ENCODE results near the gene TMEM87B.
A peak's percentile ranks its signal among the peaks of the same experiment; 100 is the strongest.

TMEM87B gene

GRCh38 chr2:112149194-112149593 is 94.1 kb downstream of the TMEM87B start:
- no peak overlapping the region for H3K27ac Mint-ChIP-seq
- peaks cover 9% of the 10 kb centered on the region for H3K27me3 Mint-ChIP-seq
- H3K9me3 Mint-ChIP-seq, result no peaks in the 10 kb centered on the region
- H3K36me3 Mint-ChIP-seq (ENCODE audit: low read depth), result no peaks in the 10 kb centered on the region
- intact Hi-C loops (cut with micrococcal nuclease), result no loop called here
- H3K4me1 Mint-ChIP-seq (ENCODE audit: low read depth), result no peaks in the 10 kb centered on the region
- no peak overlapping the region for H3K4me3 Mint-ChIP-seq

GRCh38 chr2:112149866-112150435 is 94.9 kb downstream of the TMEM87B start:
- Mint-ChIP-seq H3K27me3 (peaks cover 9% of the 10 kb centered on the region), H3K4me1 (ENCODE audit: low read depth) (peaks cover under 1% of the 10 kb centered on the region), H3K27ac (no peak overlapping the region), H3K4me3 (no peak overlapping the region), H3K36me3 (ENCODE audit: low read depth) (no peaks in the 10 kb centered on the region), H3K9me3 (no peaks in the 10 kb centered on the region)
- intact Hi-C loops (cut with micrococcal nuclease), result no loop called here

- intact Hi-C loops (cut with micrococcal nuclease), result no loop called here
- H3K27ac Mint-ChIP-seq, result no peak overlapping the region
- peaks cover 5% of the 10 kb centered on the region for H3K4me1 Mint-ChIP-seq (ENCODE audit: low read depth)
- peaks cover 9% of the 10 kb centered on the region for H3K27me3 Mint-ChIP-seq
- H3K9me3 Mint-ChIP-seq, result no peaks in the 10 kb centered on the region
- no peak overlapping the region for H3K4me3 Mint-ChIP-seq
- no peaks in the 10 kb centered on the region for H3K36me3 Mint-ChIP-seq (ENCODE audit: low read depth)
These were observed 95.4 kb downstream of the TMEM87B start for GRCh38 chr2:112150447-112150846.

- H3K27me3 Mint-ChIP-seq, result peaks cover 9% of the 10 kb centered on the region
- no peak overlapping the region for H3K4me3 Mint-ChIP-seq
- no peaks in the 10 kb centered on the region for H3K9me3 Mint-ChIP-seq
- no peak overlapping the region for H3K27ac Mint-ChIP-seq
- H3K4me1 Mint-ChIP-seq (ENCODE audit: low read depth), result peaks cover 9% of the 10 kb centered on the region
- intact Hi-C loops (cut with micrococcal nuclease), result no loop called here
- H3K36me3 Mint-ChIP-seq (ENCODE audit: low read depth), result no peaks in the 10 kb centered on the region
These were observed 95.8 kb downstream of the TMEM87B start for GRCh38 chr2:112150851-112151250.

- Mint-ChIP-seq H3K36me3 (ENCODE audit: low read depth) (no peaks in the 10 kb centered on the region), H3K9me3 (no peaks in the 10 kb centered on the region), H3K4me1 (ENCODE audit: low read depth) (peaks cover 13% of the 10 kb centered on the region), H3K4me3 (no peak overlapping the region), H3K27me3 (peaks cover 9% of the 10 kb centered on the region), H3K27ac (no peak overlapping the region)
- intact Hi-C loops (cut with micrococcal nuclease), result no loop called here
These were observed 96.2 kb downstream of the TMEM87B start for GRCh38 chr2:112151271-112151670.

- intact Hi-C loops (cut with micrococcal nuclease), result no loop called here
- no peaks in the 10 kb centered on the region for H3K36me3 Mint-ChIP-seq (ENCODE audit: low read depth)
- H3K4me3 Mint-ChIP-seq, result no peak overlapping the region
- H3K4me1 Mint-ChIP-seq (ENCODE audit: low read depth), result peaks cover 19% of the 10 kb centered on the region
- no peaks in the 10 kb centered on the region for H3K9me3 Mint-ChIP-seq
- no peak overlapping the region for H3K27ac Mint-ChIP-seq
- peaks cover 9% of the 10 kb centered on the region for H3K27me3 Mint-ChIP-seq
These were observed 96.8 kb downstream of the TMEM87B start for GRCh38 chr2:112151701-112152440.

- intact Hi-C loops (cut with micrococcal nuclease), result no loop called here
These were observed 97.6 kb downstream of the TMEM87B start for GRCh38 chr2:112152476-112153178.

GRCh38 chr2:112153179-112153490 is 98.1 kb downstream of the TMEM87B start:
- no peaks in the 10 kb centered on the region for H3K9me3 Mint-ChIP-seq
- no peaks in the 10 kb centered on the region for H3K36me3 Mint-ChIP-seq (ENCODE audit: low read depth)
- no peak overlapping the region for H3K4me3 Mint-ChIP-seq
- intact Hi-C loops (cut with micrococcal nuclease), result no loop called here
- H3K27ac Mint-ChIP-seq, result no peak overlapping the region
- peaks cover 27% of the 10 kb centered on the region for H3K4me1 Mint-ChIP-seq (ENCODE audit: low read depth)
- peaks cover under 1% of the 10 kb centered on the region for H3K27me3 Mint-ChIP-seq

More at GRCh38 chr2:112152476-112153178, 97.6 kb downstream of the TMEM87B start:
- peaks cover 4% of the 10 kb centered on the region for H3K27me3 Mint-ChIP-seq
- peaks cover 23% of the 10 kb centered on the region for H3K4me1 Mint-ChIP-seq (ENCODE audit: low read depth)
- H3K36me3 Mint-ChIP-seq (ENCODE audit: low read depth), result no peaks in the 10 kb centered on the region
- H3K4me3 Mint-ChIP-seq, result no peak overlapping the region
- no peak overlapping the region for H3K27ac Mint-ChIP-seq
- no peaks in the 10 kb centered on the region for H3K9me3 Mint-ChIP-seq

GRCh38 chr2:112153501-112153900 is 98.4 kb downstream of the TMEM87B start:
- intact Hi-C loops (cut with micrococcal nuclease), result no loop called here
- no peaks in the 10 kb centered on the region for H3K9me3 Mint-ChIP-seq
- no peak overlapping the region for H3K27ac Mint-ChIP-seq
- peaks cover 27% of the 10 kb centered on the region for H3K4me1 Mint-ChIP-seq (ENCODE audit: low read depth)
- H3K36me3 Mint-ChIP-seq (ENCODE audit: low read depth), result no peaks in the 10 kb centered on the region
- H3K4me3 Mint-ChIP-seq, result no peak overlapping the region
- no peaks in the 10 kb centered on the region for H3K27me3 Mint-ChIP-seq

- no peaks in the 10 kb centered on the region for H3K9me3 Mint-ChIP-seq
- no peak overlapping the region for H3K27ac Mint-ChIP-seq
- no peak overlapping the region for H3K4me3 Mint-ChIP-seq
- intact Hi-C loops (cut with micrococcal nuclease), result no loop called here
- no peaks in the 10 kb centered on the region for H3K36me3 Mint-ChIP-seq (ENCODE audit: low read depth)
- no peaks in the 10 kb centered on the region for H3K27me3 Mint-ChIP-seq
- H3K4me1 Mint-ChIP-seq (ENCODE audit: low read depth), result peaks cover 27% of the 10 kb centered on the region
These were observed 99.4 kb downstream of the TMEM87B start for GRCh38 chr2:112154246-112155117.

GRCh38 chr2:112155331-112156151 is 100.5 kb downstream of the TMEM87B start:
- no peaks in the 10 kb centered on the region for H3K36me3 Mint-ChIP-seq (ENCODE audit: low read depth)
- no peaks in the 10 kb centered on the region for H3K27me3 Mint-ChIP-seq
- peak overlapping the region; percentile 48 for H3K4me3 Mint-ChIP-seq
- peak overlapping the region; percentile 18 for H3K27ac Mint-ChIP-seq
- peaks cover 27% of the 10 kb centered on the region for H3K4me1 Mint-ChIP-seq (ENCODE audit: low read depth)
- no peaks in the 10 kb centered on the region for H3K9me3 Mint-ChIP-seq
- intact Hi-C loops (cut with micrococcal nuclease), result no loop called here

- no peaks in the 10 kb centered on the region for H3K36me3 Mint-ChIP-seq (ENCODE audit: low read depth)
- intact Hi-C loops (cut with micrococcal nuclease), result no loop called here
- no peak overlapping the region for H3K4me3 Mint-ChIP-seq
- H3K4me1 Mint-ChIP-seq (ENCODE audit: low read depth), result peaks cover 27% of the 10 kb centered on the region
- H3K27ac Mint-ChIP-seq, result peak overlapping the region; percentile 18
- no peaks in the 10 kb centered on the region for H3K9me3 Mint-ChIP-seq
- H3K27me3 Mint-ChIP-seq, result no peaks in the 10 kb centered on the region
These were observed 101.3 kb downstream of the TMEM87B start for GRCh38 chr2:112156152-112156986.

Measured in dendritic cell treated with granulocyte-macrophage colony-stimulating factor and Interleukin-4, amounts not matched to agents 40 ng/mL and 50 ng/mL, for 4 days (primary cell).